ENCODE measurements around the gene SH3PXD2A.

SH3PXD2A gene

GRCh38 chr10:103858360-103858759, 3.0 kb upstream of the SH3PXD2A start:
- in situ Hi-C loops (cut with HindIII; ENCODE audit: low sequenced_read_pairs): loop anchor here (10.0 to 25.0 kb wide), 2 partner anchors 144 to 246 kb away; no protein-coding TSS in a partner anchor
- no peak for TF ChIP-seq CTCF (IDR thresholded peaks at IDR 0.05; ENCODE audit: low read depth, low read length, missing control alignments)
- DNase-seq (ENCODE audit: low read depth): no peak
- H3K4me3 ChIP-seq (ENCODE audit: low read depth, low read length): no peak overlapping the region

- in situ Hi-C loops (cut with HindIII; ENCODE audit: low sequenced_read_pairs): loop anchor here (10.0 to 25.0 kb wide), 2 partner anchors 142 to 244 kb away; no protein-coding TSS in a partner anchor
- TF ChIP-seq CTCF (IDR thresholded peaks at IDR 0.05; ENCODE audit: low read depth, low read length, missing control alignments): no peak
- no peak for DNase-seq (ENCODE audit: low read depth)
- H3K4me3 ChIP-seq (ENCODE audit: low read depth, low read length): no peak overlapping the region
These were observed 1.4 kb upstream of the SH3PXD2A start for GRCh38 chr10:103856797-103857170.

GRCh38 chr10:103855852-103856796, 748 bp upstream of the SH3PXD2A start:
- in situ Hi-C loops (cut with HindIII; ENCODE audit: low sequenced_read_pairs): loop anchor here (10.0 to 25.0 kb wide), 2 partner anchors 141 to 244 kb away; no protein-coding TSS in a partner anchor
- peak overlapping the region; percentile 61 for H3K4me3 ChIP-seq (ENCODE audit: low read depth, low read length)
- DNase-seq (ENCODE audit: low read depth): no peak
- TF ChIP-seq CTCF (IDR thresholded peaks at IDR 0.05; ENCODE audit: low read depth, low read length, missing control alignments): no peak

- peak overlapping the region; percentile 61 for H3K4me3 ChIP-seq (ENCODE audit: low read depth, low read length)
- peak; percentile 40 for TF ChIP-seq CTCF (IDR thresholded peaks at IDR 0.05; ENCODE audit: low read depth, low read length, missing control alignments)
- in situ Hi-C loops (cut with HindIII; ENCODE audit: low sequenced_read_pairs): loop anchor here (10.0 to 25.0 kb wide), 2 partner anchors 140 to 243 kb away; no protein-coding TSS in a partner anchor
These were observed 537 bp downstream of the SH3PXD2A start for GRCh38 chr10:103854686-103855391.

GRCh38 chr10:103854265-103854685, 1.1 kb downstream of the SH3PXD2A start:
- in situ Hi-C loops (cut with HindIII; ENCODE audit: low sequenced_read_pairs): loop anchor here (10.0 to 25.0 kb wide), 2 partner anchors 139 to 242 kb away; no protein-coding TSS in a partner anchor
- no peak for DNase-seq (ENCODE audit: low read depth)
- peak overlapping the region; percentile 61 for H3K4me3 ChIP-seq (ENCODE audit: low read depth, low read length)
- TF ChIP-seq CTCF (IDR thresholded peaks at IDR 0.05; ENCODE audit: low read depth, low read length, missing control alignments): no peak

More at GRCh38 chr10:103854686-103855391, 537 bp downstream of the SH3PXD2A start:
- no peak for DNase-seq (ENCODE audit: low read depth)

Data from astrocyte of the cerebellum (primary cell).